Hematopoietic multipotent progenitor cell treated with erythropoietin and hydrocortisone succinate and interleukin-3 and kit ligand, for 17 days (in vitro differentiated cells): ENCODE measurements around the gene CNOT4.
"Not testable (repeated sequence)": the region's sequence is repeated elsewhere in the genome, so short reads cannot be mapped to it uniquely, and the experiment has no call there.

Source experiments
- DNase-seq: peaks from one replicate; pipeline ENCODE4 v3.0.0-alpha.2; 2015; ENCODE audit warnings: low spot score

Gene CNOT4

GRCh38 chr7:135364206-135364605 is 145.7 kb downstream of the CNOT4 start:
- no peak for DNase-seq

DNA sequence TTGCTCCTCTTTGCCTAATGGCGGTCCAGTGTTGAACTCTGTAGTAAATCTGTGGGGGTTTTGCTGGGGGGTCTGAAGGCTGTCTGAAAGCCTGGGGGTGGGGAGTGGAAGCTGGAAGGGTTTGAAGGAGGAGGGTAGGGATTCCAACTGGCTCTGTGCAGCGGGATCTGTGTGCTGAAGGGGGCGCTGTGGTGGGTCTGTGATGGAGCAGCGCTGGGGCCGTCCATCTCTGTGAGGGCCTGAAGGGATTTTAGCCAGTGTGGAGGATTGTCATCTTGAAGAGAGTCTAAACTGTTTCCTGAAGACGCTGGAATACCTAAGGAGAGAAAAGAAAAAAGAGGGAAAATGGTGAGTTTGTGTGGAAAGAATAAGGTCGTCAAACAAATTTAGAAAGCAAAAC is 147.0 kb downstream of the CNOT4 start:
- DNase-seq = no peak

GRCh38 chr7:135361788-135362187 is 148.1 kb downstream of the CNOT4 start:
- DNase-seq = no peak

- DNase-seq = no peak
Observed at GRCh38 chr7:135359615-135360014, 150.3 kb downstream of the CNOT4 start.

GRCh38 chr7:135355377-135356048 is 154.4 kb downstream of the CNOT4 start:
- DNase-seq = no peak

- no peak for DNase-seq
Observed at GRCh38 chr7:135353832-135354231, 156.1 kb downstream of the CNOT4 start.

GRCh38 chr7:135352285-135352684 is 157.6 kb downstream of the CNOT4 start:
- no peak for DNase-seq

DNA sequence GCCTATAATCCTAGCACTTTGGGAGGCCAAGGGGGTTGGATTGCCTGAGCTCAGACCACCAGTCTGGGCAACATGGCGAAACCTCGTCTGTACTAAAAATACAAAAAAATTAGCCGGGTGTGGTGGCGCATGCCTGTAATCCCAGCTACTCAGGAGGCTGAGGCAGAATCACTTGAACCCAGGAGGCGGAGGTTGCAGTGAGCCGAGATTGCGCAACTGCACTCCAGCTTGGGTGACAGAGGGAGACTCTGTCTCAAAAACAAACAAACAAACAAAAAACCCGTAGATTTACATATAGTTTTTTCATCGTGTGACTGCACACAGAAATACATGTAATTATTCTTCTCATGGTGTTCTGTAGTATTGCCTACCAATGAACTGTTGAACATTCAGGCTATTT is 158.8 kb downstream of the CNOT4 start:
- not testable (repeated sequence) for DNase-seq

- DNase-seq = no peak
Observed at GRCh38 chr7:135349746-135350145, 160.2 kb downstream of the CNOT4 start.

DNA sequence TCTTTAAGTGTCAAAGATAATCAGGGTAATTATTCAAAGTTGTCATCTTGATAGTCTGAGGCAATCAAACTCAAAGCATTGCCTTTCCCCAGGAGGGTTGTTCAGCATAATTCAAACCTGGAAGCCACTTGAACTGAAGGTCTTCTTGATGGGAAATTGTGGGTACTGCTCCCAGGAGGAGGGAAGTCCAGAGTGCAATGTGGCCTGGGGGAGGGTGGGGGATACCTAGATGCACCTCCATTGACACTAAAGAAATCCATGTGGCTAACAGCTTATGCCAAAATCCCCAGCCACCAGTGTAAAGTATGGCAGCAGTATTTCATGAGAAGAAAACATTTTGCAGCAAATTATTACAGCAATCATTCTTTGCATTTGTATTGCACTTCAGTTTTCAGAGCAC is 161.4 kb downstream of the CNOT4 start:
- DNase-seq = no peak

DNA sequence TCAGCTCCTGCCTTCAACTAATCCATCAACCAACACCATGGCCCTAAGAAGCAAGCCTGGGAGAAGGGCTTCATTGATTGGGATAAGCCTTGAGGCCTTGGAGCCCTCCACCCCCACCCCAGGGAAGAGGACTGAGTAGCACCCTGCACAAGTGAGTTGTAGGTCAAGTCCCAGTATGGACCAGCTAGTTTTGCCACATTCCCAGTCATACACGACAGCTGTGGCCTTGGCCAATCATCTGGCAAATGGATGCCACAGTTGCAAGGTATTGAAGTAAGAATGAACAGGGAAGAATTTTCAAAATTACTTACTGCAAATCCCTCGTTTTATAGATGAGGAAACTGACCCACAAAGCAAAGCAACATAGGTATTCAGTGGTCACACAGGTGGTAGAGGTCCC is 166.5 kb downstream of the CNOT4 start:
- DNase-seq = no peak

DNA sequence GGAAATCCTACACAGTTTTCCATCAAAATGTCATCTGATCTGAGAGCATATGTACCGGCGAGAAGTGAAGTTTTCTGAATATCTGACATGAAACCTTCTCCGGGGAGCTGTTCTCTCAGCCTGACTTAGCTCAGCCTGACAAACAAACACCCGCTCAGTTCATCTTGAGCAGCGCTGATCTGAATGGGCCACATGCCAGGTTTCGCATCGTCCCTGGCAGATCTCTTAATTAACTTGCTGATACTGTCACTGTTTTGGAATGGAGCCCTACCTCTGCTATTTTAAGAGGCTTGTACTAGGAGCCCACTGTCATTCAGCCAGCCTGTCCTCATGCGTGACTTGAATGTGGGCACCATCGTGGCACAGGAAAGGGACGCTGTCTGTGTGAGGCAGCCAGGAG is 167.0 kb downstream of the CNOT4 start:
- DNase-seq = no peak

DNA sequence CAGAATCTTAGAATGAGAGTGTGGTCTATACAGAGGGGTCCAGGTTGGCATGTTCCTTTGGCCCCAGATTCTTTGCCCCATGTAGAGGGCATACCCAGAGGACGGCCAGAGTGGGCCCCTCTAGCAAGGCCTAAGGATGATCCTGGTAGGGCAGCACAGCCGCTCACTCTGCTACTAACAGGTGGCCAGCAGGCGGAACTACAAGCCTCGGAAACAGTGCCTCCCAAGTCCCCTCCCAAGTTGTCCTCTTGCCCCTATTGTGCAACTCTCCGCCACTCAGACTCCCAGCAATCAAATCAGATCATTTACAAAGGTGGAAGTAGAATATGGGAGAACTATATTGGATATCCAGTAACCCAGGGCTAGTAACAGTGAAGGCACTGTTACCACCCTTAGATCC is 168.9 kb downstream of the CNOT4 start:
- no peak for DNase-seq

- DNase-seq = no peak
Observed at GRCh38 chr7:135337977-135338550, 171.8 kb downstream of the CNOT4 start.

DNA sequence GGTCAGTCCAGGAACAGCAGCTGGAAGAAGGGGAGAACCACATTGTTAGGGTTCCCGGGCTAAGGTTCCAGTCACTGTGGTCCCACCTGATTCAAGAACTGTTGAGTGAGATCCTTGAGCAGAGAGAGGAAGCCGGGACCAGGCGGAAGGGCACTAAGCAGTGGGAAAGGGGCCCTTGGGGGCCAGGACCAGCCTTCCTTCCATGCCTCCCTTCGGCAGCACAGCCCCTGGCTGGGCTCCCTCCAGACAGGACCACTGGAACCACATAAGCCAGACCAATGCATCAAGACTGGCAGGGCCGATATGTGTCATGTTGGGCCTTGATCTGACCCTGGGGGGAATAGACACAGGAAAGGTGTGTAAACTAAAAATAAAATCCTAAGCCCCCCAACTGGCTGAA is 172.4 kb downstream of the CNOT4 start:
- no peak for DNase-seq

GRCh38 chr7:135335628-135336139 is 174.2 kb downstream of the CNOT4 start:
- no peak for DNase-seq

GRCh38 chr7:135334830-135335543 is 174.9 kb downstream of the CNOT4 start:
- no peak for DNase-seq

DNA sequence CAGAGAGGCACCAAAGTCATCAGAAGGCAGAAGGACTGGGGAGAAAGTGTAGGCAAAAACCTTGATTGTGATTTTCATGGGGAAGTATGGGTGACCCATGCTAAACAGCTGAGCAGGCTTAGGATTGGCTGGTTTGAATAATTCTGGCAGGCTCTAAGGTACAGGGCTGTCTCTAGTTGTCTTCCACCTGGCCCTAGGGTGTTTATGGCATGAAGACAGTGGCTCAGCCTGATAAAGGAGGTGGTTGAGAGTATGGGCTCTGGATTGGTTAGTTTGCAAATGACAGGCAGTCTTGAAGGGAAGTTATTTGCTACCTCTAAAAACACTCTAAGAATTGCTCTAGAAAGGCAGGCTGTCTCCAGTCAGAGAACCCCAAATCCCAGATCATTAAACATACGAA is 176.0 kb downstream of the CNOT4 start:
- DNase-seq = no peak

DNA sequence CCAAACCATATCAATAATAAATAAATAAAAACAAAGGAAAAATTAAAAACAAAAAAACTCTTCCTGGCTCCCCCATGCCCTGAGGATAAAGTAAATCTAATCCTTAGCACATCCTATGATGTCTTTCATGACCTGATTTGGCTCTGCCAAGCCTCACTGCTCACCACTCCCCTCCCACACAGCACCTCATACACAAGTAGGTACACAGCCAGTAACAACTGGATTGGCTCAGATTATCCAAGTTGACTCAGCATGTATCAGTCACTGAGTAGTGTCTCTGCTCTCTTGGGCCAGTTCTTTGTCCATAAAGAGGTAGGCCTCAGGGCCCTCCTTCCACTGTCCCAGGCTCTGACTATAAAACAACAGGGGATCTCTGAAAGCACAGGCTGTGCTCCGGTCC is 176.7 kb downstream of the CNOT4 start:
- DNase-seq = no peak

DNA sequence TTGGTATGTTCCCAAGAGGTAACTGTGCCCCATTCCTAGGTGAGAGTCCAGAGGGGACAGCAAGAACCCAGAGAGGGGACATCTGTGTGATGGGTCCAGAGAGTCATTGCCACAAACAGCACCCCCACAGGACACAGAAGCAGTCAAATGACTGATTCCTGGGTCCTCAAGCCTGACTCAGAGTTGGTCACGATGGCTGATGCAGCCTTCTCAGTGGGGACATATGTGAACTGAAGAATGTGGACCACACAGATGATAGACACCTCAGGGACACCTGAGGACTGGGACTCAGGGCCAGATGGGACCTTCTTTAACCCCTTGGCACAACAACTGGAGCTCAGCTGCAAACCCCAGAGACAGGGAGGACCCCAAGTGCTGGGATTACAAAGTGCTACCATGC is 179.8 kb downstream of the CNOT4 start:
- DNase-seq = no peak

- DNase-seq = no peak
Observed at GRCh38 chr7:135328526-135328925, 181.4 kb downstream of the CNOT4 start.

- DNase-seq = no peak
Observed at GRCh38 chr7:135328053-135328452, 181.8 kb downstream of the CNOT4 start.

DNA sequence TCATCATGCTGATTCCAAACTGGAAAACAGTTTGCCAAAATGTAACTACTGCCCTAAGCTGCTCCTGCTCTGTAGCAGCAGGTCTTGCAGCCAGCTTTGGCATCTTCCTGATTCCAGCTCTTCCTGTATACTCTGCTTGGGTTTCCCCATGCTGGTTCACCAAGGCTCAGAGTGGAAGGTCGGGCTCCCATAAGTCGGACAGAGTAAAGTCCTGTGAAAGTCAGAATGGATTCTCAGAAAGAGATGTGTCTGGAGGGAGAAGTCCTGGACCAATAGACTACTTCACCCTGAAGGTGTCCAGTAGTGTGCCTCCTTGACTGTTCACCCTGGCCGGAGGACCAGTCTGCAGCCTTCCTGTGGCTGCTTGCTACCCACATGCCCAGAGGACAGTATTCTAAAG is 182.4 kb downstream of the CNOT4 start:
- no peak for DNase-seq
